ENCODE measurements around the gene FAM163B.

GRCh38 chr9:133640580-133641395 lies 31.6 kb upstream of the FAM163B start:
- TF ChIP-seq CTCF (IDR thresholded peaks at IDR 0.05) = no peak
- no peak for TF ChIP-seq POLR2AphosphoS5 (IDR thresholded peaks at IDR 0.05)
- TF ChIP-seq POLR2A (IDR thresholded peaks at IDR 0.05; ENCODE audit: low read depth) = no peak
